Breast epithelium (tissue), 4 donors: Measurements from ENCODE around the gene GRIP1. TPM values are rescaled to one million over a fixed set of nuclear protein-coding genes. Genes with fewer than 3 reads are reported as not detected.

ENCODE experiments used
- DNase-seq, 2 donors: peaks; one replicate each; pipeline ENCODE4 v3.0.0-alpha.2; 2019; ENCODE audit warnings: low spot score in 2 of 2
- H3K27ac ChIP-seq, 2 donors: fragments of 200-600 bp; sonication (generic) in 1 of 2; one replicate each; pipeline ENCODE4 v1.5.1; 2016 to 2019; ENCODE audit warnings: mild to moderate bottlenecking in 1 of 2
- H3K27me3 ChIP-seq, 2 donors: fragments of 200-600 bp; sonication (generic) in 1 of 2; one replicate each; pipeline versions ENCODE4 v1.5.1 to v1.6.0; 2017 to 2019; ENCODE audit warnings: control low read depth in 1 of 2, mild to moderate bottlenecking in 1 of 2
- H3K36me3 ChIP-seq: fragments of 200-600 bp; one replicate; pipeline ENCODE4 v1.5.1; 2019
- H3K4me1 ChIP-seq, 2 donors: fragments of 200-600 bp; sonication (generic); one replicate each; pipeline ENCODE4 v1.5.1; 2016 to 2019; ENCODE audit warnings: control low read depth in 1 of 2
- H3K4me3 ChIP-seq, 3 donors: fragments of 200-600 bp; sonication (generic); 1 replicate in 2 of 3; 2 replicates in 1 of 3; pipeline ENCODE4 v1.5.1; 2016 to 2019; ENCODE audit warnings: mild to moderate bottlenecking in 3 of 3, moderate library complexity in 2 of 3
- H3K9me3 ChIP-seq, 2 donors: fragments of 200-600 bp; sonication (generic) in 1 of 2; one replicate each; pipeline ENCODE4 v1.5.1; 2016 to 2019; ENCODE audit warnings: control low read depth in 1 of 2
- CTCF ChIP-seq, 3 donors: fragments of 450-650 bp; IDR thresholded peaks; one replicate each; pipeline ENCODE4 v1.5.1; 2016 to 2017; ENCODE audit warnings: antibody characterized with exemption in 3 of 3, mild to moderate bottlenecking in 3 of 3, moderate library complexity in 3 of 3
- POLR2A ChIP-seq: fragments of 450-650 bp; IDR thresholded peaks from one replicate; pipeline ENCODE4 v1.6.1; 2016; ENCODE audit warnings: antibody characterized with exemption, mild to moderate bottlenecking, moderate library complexity
- POLR2AphosphoS5 ChIP-seq, 3 donors: sonication (generic); formaldehyde crosslinking; IDR thresholded peaks; one replicate each; pipeline ENCODE4 v1.6.1; 2017; ENCODE audit warnings: antibody characterized with exemption in 3 of 3
- intact Hi-C: fragments of 100-400 bp; cut with DNase I; formaldehyde crosslinking; loops from one replicate; pipeline ENCODE4 v1.15.1; 2023; ENCODE audit warnings: low total_unique reads
- total RNA-seq, 3 donors: library from RNA; depleted of rRNA; stranded (reverse); fragments of >200 nt; gene quantifications; one replicate each; pipeline ENCODE4 v1.1.0, GENCODE V29; 2016

GRIP1 gene
- total RNA-seq, 3 donors from 2014 or later: 0.48 to 6.3 (median 2.9) TPM

DNA sequence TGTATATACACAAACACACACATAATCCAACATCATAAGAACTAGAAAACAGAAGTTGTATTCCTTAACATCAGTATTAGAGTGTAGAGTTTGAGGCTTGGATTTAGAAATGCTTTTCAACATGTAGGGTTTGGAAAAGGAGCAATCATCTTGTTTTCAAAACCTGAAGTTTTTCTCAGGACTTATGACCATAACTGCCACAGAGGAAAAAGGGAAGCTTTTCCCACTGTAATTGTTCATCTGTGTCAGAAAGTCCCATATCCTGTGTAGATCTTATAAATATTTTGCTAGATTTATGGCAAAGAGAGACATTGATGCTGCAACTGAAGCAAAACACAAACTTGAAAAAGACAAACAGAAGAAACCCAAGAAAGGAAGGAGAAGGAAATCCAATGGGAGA is 115.7 kb downstream of the GRIP1 start:
- H3K4me3 ChIP-seq: no peak overlapping the region
- no peaks in the 10 kb centered on the region for H3K36me3 ChIP-seq
- H3K27me3 ChIP-seq: no peaks in the 10 kb centered on the region
- no peaks in the 10 kb centered on the region for H3K4me1 ChIP-seq
- DNase-seq: no peak
- H3K9me3 ChIP-seq: peaks cover 13 to 50% of the 10 kb centered on the region in 2 donors
- no peak overlapping the region for H3K27ac ChIP-seq
- TF ChIP-seq POLR2A (no peak), CTCF (IDR thresholded peaks at IDR 0.05) (no peak), POLR2AphosphoS5 (IDR thresholded peaks at IDR 0.05) (no peak)
- intact Hi-C loops: no loop called here

DNA sequence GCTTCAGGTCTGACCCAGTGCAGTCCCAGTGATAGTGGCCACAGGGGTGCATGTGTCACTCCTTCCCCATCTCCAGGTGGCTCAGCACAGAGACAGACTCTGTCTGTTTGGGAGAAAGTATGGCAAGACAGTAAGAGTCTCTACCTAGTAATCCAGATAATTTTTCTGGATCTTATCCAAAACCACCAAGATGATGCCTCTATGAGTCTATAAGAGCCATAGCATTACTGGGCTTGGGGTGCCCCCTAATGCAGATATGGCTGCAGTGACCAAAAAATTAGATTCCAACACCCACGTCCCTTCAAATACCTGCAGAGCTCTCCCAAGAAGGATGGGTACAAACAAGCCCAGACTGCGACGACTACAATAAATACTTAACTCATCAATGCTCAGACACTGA is 123.8 kb downstream of the GRIP1 start:
- Histone ChIP-seq H3K27ac (no peak overlapping the region), H3K4me1 (no peaks in the 10 kb centered on the region), H3K9me3 (peaks cover 0 to 13% of the 10 kb centered on the region in 2 donors), H3K4me3 (no peak overlapping the region), H3K36me3 (no peaks in the 10 kb centered on the region), H3K27me3 (no peaks in the 10 kb centered on the region)
- TF ChIP-seq POLR2A: no peak
- no peak for TF ChIP-seq CTCF (IDR thresholded peaks at IDR 0.05)
- TF ChIP-seq POLR2AphosphoS5 (IDR thresholded peaks at IDR 0.05): no peak
- intact Hi-C loops: no loop called here
- DNase-seq: no peak

- Histone ChIP-seq H3K27ac (no peak overlapping the region), H3K4me3 (no peak overlapping the region), H3K27me3 (no peaks in the 10 kb centered on the region), H3K36me3 (no peaks in the 10 kb centered on the region), H3K4me1 (no peaks in the 10 kb centered on the region), H3K9me3 (no peaks in the 10 kb centered on the region)
- intact Hi-C loops: no loop called here
- TF ChIP-seq POLR2AphosphoS5 (IDR thresholded peaks at IDR 0.05) (no peak), CTCF (IDR thresholded peaks at IDR 0.05) (no peak), POLR2A (no peak)
- no peak for DNase-seq
These were observed 126.2 kb downstream of the GRIP1 start for GRCh38 chr12:66552716-66553115.

- no peaks in the 10 kb centered on the region for H3K36me3 ChIP-seq
- H3K27ac ChIP-seq: no peak overlapping the region
- no peaks in the 10 kb centered on the region for H3K4me1 ChIP-seq
- intact Hi-C loops: no loop called here
- H3K27me3 ChIP-seq: no peaks in the 10 kb centered on the region
- H3K4me3 ChIP-seq: no peak overlapping the region
- H3K9me3 ChIP-seq: no peaks in the 10 kb centered on the region
- TF ChIP-seq POLR2A (no peak), POLR2AphosphoS5 (IDR thresholded peaks at IDR 0.05) (no peak), CTCF (IDR thresholded peaks at IDR 0.05) (no peak)
- DNase-seq: no peak
These were observed 128.2 kb downstream of the GRIP1 start for GRCh38 chr12:66550626-66551025.

DNA sequence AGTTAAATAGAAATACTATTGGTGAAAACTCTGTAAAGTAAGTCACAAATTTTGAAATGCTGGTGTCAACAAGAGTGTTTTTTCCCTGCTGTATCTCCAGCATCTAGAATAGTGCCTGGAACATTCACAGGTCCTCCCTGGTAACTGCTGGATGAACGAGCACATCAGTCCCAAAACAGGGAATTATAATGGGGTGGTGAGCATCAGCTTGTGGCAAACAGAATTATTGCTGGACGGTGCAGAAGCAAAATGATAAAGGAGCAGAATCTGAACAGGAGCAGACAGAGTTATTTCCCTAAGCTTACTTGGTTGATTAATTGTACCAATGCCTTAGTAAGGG is 129.9 kb downstream of the GRIP1 start:
- TF ChIP-seq POLR2A (no peak), POLR2AphosphoS5 (IDR thresholded peaks at IDR 0.05) (no peak), CTCF (IDR thresholded peaks at IDR 0.05) (no peak)
- DNase-seq: no peak
- Histone ChIP-seq H3K9me3 (no peaks in the 10 kb centered on the region), H3K4me1 (no peaks in the 10 kb centered on the region), H3K27ac (no peak overlapping the region), H3K36me3 (no peaks in the 10 kb centered on the region), H3K27me3 (no peaks in the 10 kb centered on the region), H3K4me3 (no peak overlapping the region)
- intact Hi-C loops: no loop called here
